Measurements from ENCODE around the gene STEEP1.
"Not testable (repeated sequence)": the region's sequence is repeated elsewhere in the genome, so short reads cannot be mapped to it uniquely, and the experiment has no call there.

Gene STEEP1

GRCh38 chrX:119529345-119530276 is 35.6 kb downstream of the STEEP1 start:
- DNase-seq = no peak

- no peak for DNase-seq
Observed at GRCh38 chrX:119523664-119524184, 41.5 kb downstream of the STEEP1 start.

- no peak for DNase-seq
Observed at GRCh38 chrX:119521246-119521645, 44.0 kb downstream of the STEEP1 start.

GRCh38 chrX:119518371-119518770 is 46.8 kb downstream of the STEEP1 start:
- DNase-seq = no peak

- DNase-seq = peak; percentile 73
Observed at GRCh38 chrX:119516157-119516702, 49.0 kb downstream of the STEEP1 start.

GRCh38 chrX:119512146-119512800 is 52.9 kb downstream of the STEEP1 start:
- peak; percentile 39 for DNase-seq

- no peak for DNase-seq
Observed at GRCh38 chrX:119507206-119507605, 58.0 kb downstream of the STEEP1 start.

GRCh38 chrX:119505945-119506344 is 59.3 kb downstream of the STEEP1 start:
- no peak for DNase-seq

- not testable (repeated sequence) for DNase-seq
Observed at GRCh38 chrX:119505145-119505544, 60.1 kb downstream of the STEEP1 start.

GRCh38 chrX:119503484-119503861 is 61.7 kb downstream of the STEEP1 start:
- DNase-seq = no peak

- DNase-seq = peak; percentile 2
Observed at GRCh38 chrX:119502727-119503483, 62.3 kb downstream of the STEEP1 start.

- no peak for DNase-seq
Observed at GRCh38 chrX:119501511-119502148, 63.6 kb downstream of the STEEP1 start.

GRCh38 chrX:119500061-119500800 is 65.0 kb downstream of the STEEP1 start:
- DNase-seq = no peak

- DNase-seq = no peak
Observed at GRCh38 chrX:119497185-119497584, 68.0 kb downstream of the STEEP1 start.

- no peak for DNase-seq
Observed at GRCh38 chrX:119495734-119496726, 69.2 kb downstream of the STEEP1 start.

GRCh38 chrX:119493851-119494495 is 71.2 kb downstream of the STEEP1 start:
- DNase-seq = not testable (repeated sequence)

GRCh38 chrX:119492463-119492862 is 72.7 kb downstream of the STEEP1 start:
- DNase-seq = no peak

- DNase-seq = no peak
Observed at GRCh38 chrX:119489212-119490074, 75.8 kb downstream of the STEEP1 start.

- peak; percentile 14 for DNase-seq
Observed at GRCh38 chrX:119488749-119489148, 76.5 kb downstream of the STEEP1 start.
